Stimulated activated CD4-positive, alpha-beta T cell treated with anti-CD3 and anti-CD28 coated beads, Interleukin-4, amount 100 ng/mL, for 1 hour (primary cell): Measurements from ENCODE around the gene OR4C6.

ENCODE experiments used
- DNase-seq: peaks from one replicate; pipeline ENCODE4 v3.0.0-alpha.2; 2020

The OR4C6 gene

GRCh38 chr11:55661901-55662300 is at the start of gene OR4C6:
Gene OR4C6 (plus strand): TSS chr11:55662201. CDS start chr11:55665167, 2,966 bp downstream.
- DNase-seq = no peak

- DNase-seq = no peak
These were observed 37.5 kb upstream of the OR4C6 start for GRCh38 chr11:55624531-55624930.

- DNase-seq = no peak
These were observed 27.2 kb upstream of the OR4C6 start, which contains the start of gene OR4P4 for GRCh38 chr11:55634813-55635212. Gene OR4P4 (plus strand): TSS chr11:55635113.

GRCh38 chr11:55648027-55648426 is 14.0 kb upstream of the OR4C6 start, which contains the start of gene OR4S2:
Gene OR4S2 (plus strand): TSS chr11:55648327. CDS start chr11:55650904, 2,577 bp downstream.
- DNase-seq = no peak

- no peak for DNase-seq
These were observed 9.4 kb upstream of the OR4C6 start for GRCh38 chr11:55652560-55652959.

- no peak for DNase-seq
These were observed 6.9 kb upstream of the OR4C6 start for GRCh38 chr11:55655096-55655495.

- DNase-seq = no peak
These were observed 3.9 kb upstream of the OR4C6 start for GRCh38 chr11:55658031-55658573.

GRCh38 chr11:55658608-55659007 is 3.4 kb upstream of the OR4C6 start:
- DNase-seq = no peak

- DNase-seq = no peak
These were observed 7.4 kb downstream of the OR4C6 start for GRCh38 chr11:55669376-55669775.

GRCh38 chr11:55673860-55674259 is 11.9 kb downstream of the OR4C6 start:
- no peak for DNase-seq

- DNase-seq = no peak
These were observed 35.8 kb downstream of the OR4C6 start for GRCh38 chr11:55697817-55698216.

GRCh38 chr11:55701429-55701828 is 39.4 kb downstream of the OR4C6 start:
- no peak for DNase-seq

GRCh38 chr11:55707029-55707428 is 45.0 kb downstream of the OR4C6 start:
- no peak for DNase-seq

GRCh38 chr11:55714982-55715888 is 53.2 kb downstream of the OR4C6 start:
- DNase-seq = no peak
